ENCODE results near the gene ROBO1.

- no peak for TF ChIP-seq CTCF (IDR thresholded peaks at IDR 0.05; ENCODE audit: insufficient read depth, low read length, poor library complexity, severe bottlenecking)
- TF ChIP-seq EZH2phosphoT487 (conservative IDR thresholded peaks at IDR 0.05; ENCODE audit: low read length) = no peak
Measured at GRCh38 chr3:79378064-79378463, 389.7 kb downstream of the ROBO1 start.
